Limb (tissue), 2 donors: ENCODE measurements around the gene SERPINB1.
A peak's percentile ranks its signal among the peaks of the same experiment; 100 is the strongest.
"Not testable (repeated sequence)": the region's sequence is repeated elsewhere in the genome, so short reads cannot be mapped to it uniquely, and the experiment has no call there.

ENCODE experiments used
- DNase-seq, 2 donors: peaks; one replicate each; pipeline ENCODE4 v3.0.0-alpha.2; 2016; ENCODE audit errors: extremely low spot score in 2 of 2

The SERPINB1 gene

GRCh38 chr6:2841264-2842138, at the start of gene SERPINB1:
TSS of gene SERPINB1 (minus strand) at chr6:2841863. CDS start at chr6:2840586, 1,277 bp downstream.
- DNase-seq, result peak; percentile 84 to 90

DNA sequence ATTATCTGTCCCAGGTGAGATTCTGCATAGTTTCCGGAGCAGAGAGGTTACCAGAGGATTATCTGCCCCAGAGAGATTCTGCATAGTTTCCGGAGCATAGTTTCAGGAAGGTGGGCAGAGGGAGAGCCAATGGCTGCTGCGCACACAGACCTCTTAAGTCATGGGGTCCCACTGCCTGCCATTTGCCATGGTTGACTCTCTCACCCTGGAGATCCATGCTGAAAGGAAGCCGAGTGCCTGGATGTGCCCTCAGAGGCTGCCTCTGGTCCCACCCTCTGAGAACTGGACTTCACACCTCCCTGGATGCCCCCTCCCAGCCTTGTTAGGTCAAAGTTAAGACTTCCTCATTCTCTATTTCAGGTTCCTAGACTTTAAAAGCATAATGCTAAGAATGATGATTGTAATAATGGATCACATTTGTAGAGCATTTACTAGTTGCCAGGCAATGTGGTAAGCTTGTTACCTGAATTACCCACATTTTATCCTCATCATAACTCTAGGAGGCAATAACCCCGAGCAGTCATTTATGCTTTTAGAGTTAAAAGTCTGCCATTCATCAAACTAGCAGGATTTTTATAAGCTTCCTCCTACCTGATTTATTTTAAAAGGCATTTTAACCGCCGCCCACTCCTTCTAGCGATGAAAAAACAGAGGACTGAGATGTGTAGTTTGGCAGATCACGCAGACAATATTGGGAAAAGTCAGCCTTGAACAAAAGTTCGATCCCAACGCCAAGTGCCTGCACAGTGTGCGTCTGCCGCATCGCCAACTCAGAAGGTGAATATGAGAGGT, 49.5 kb upstream of the SERPINB1 start:
- DNase-seq, result no peak

DNA sequence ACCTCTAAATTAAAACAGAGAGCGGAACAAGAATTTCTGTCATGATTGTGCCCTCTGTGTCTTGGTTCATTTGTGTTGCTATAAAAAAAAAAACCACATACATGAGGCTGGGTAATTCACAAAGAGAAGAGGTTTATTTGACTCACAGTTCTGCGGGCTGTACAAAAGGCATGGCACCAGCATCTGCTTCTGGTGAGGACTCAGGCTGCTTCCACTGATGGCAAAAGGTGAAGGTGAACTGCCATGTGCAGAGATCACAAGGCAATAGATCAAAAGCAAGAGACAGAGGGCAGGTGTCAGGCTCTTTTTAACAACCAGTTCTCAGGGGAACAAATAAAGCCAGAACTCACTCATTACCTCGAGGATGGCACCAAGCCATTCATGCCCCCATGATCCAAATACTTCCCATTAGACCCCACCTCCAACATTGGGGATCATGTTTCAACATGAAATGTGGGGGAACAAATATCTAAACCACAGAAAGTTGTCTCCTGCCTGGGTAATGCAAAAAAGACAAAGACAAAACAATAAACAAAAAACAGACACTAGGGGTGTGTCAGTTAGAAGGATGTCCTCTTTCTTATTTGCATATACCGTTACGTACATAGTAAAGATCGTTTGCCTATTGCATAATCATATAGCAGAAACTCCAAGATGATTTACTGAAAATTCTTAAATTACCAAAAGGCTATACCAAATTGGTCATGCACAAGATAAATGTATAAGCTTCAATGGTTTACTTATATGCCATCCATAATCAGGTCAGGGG, 44.5 kb upstream of the SERPINB1 start:
- DNase-seq, result no peak

- DNase-seq, result no peak
These were observed 43.1 kb upstream of the SERPINB1 start for GRCh38 chr6:2884804-2885203.

GRCh38 chr6:2883673-2884072, 42.0 kb upstream of the SERPINB1 start:
- DNase-seq, result no peak

- DNase-seq, result no peak
These were observed 39.8 kb upstream of the SERPINB1 start for GRCh38 chr6:2881423-2881822.

DNA sequence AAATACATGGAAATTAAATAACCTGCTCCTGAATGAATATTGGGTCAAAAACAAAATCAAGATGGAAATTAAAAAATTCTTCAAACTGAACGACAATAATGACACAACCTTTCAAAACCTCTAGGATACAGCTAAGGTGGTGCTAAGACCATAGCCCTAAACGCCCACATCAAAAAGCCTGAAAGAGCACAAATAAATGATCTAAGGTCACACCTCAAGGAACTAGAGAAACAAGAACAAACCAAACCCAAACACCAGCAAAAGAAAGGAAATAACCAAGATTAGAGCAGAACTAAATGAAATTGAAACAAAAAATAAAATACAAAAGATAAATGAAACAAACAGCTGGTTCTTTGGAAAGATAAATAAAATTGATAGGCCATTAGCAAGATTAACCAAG, 38.5 kb upstream of the SERPINB1 start:
- not testable (repeated sequence) for DNase-seq

DNA sequence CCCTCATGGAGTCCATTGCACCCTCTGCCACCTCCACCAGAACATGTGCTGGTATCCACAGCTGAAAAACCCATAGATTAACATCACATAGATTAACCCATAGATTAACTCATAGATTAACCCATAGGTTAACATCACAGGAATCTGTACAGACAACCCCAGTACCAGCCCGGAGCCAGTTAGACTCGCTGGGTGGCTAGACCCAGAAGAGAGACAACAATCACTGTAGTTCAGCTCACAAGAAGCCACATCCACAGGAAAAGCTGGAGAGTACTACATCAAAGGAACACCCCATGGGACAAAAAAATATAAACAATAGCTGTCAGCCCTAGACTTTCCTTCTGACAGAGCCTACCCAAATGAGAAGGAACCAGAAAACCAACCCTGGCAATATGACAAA, 36.3 kb upstream of the SERPINB1 start:
- no peak for DNase-seq

GRCh38 chr6:2877057-2877882, 35.6 kb upstream of the SERPINB1 start:
- DNase-seq, result no peak

- DNase-seq, result peak; percentile 35 to 59
These were observed 34.8 kb upstream of the SERPINB1 start for GRCh38 chr6:2876210-2877056.

GRCh38 chr6:2875359-2876191, 33.9 kb upstream of the SERPINB1 start:
- DNase-seq, result peak in 1 of 2 donors; percentile 70

- DNase-seq, result no peak
These were observed 32.0 kb upstream of the SERPINB1 start for GRCh38 chr6:2873643-2874042.

DNA sequence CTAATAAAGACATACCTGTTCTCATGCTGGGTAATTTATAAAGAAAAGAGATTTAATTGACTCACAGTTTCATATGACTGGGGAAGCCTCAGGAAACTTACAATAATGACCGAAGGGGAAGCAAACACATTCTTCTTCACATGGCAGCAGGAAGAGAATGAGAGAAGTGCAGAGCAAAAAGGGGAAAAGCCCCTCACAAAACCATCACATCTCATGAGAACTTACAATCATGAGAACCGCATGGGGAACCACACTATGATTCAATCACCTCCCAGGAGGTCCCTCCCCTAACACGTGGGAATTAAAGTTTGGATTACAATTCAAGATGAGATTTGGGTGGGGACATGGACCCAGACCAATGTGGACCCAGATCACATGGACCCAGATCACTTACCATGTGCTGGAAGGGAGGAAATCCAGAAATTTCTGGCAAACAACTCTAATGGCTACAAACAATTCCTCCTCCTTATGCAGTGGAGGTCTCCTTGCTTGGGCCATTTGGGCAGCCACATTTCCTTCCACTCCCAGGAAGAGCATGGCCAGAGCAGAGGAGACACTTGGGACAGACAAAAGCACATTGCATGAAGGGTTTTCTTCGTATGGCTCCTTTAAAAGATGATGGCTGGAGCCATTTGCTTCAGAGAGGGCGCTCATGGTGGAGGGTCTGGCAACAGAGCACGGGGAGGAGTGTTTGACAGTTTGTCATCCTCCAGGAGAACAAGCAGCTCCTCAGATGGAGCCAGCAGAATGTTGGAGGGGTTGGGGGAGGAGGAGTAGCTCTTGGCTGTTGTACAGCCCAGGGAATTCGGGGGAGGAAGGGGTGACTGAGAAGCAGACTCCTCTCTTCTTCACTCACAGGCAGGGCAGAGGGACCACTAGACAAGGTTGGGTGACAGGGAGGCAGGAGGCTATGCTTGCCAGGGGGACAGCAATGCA, 31.0 kb upstream of the SERPINB1 start:
- no peak for DNase-seq

DNA sequence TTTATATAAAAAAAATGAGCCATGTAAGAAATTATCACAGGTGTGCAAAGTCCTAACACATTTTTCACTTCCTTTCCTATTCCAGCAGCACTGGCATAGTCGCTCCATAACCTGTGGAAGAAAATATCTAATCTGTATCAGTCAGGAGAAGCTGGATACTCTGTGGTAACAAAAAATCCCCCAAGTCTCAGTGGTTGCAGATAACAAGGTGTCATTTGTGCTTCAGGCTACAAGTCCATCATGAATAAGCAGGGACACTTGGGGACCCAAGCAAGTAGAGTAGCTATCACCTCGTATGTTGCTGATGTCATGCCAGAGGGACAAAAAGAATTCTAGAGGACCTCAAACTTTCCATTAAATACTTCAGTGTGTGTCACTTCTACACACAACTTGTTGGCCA, 30.3 kb upstream of the SERPINB1 start:
- DNase-seq, result no peak

DNA sequence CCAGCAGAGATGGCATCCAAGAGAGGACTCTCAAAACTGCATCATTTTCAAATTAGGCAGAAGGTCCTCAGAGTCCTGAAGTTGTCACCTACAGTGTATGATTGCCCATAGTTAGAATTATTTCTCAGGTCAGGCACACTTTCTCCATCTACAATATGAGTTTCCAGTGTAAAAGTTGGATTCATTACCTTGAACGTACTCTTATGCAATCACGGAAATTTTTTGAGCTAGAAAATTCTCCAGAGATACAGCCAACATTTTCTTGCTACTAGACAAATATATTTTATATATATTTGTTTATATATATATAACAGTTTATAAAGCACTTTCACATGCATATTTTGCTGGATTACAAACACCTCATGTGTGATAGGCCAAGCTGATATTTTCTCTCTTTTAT, 29.4 kb upstream of the SERPINB1 start:
- DNase-seq, result no peak

DNA sequence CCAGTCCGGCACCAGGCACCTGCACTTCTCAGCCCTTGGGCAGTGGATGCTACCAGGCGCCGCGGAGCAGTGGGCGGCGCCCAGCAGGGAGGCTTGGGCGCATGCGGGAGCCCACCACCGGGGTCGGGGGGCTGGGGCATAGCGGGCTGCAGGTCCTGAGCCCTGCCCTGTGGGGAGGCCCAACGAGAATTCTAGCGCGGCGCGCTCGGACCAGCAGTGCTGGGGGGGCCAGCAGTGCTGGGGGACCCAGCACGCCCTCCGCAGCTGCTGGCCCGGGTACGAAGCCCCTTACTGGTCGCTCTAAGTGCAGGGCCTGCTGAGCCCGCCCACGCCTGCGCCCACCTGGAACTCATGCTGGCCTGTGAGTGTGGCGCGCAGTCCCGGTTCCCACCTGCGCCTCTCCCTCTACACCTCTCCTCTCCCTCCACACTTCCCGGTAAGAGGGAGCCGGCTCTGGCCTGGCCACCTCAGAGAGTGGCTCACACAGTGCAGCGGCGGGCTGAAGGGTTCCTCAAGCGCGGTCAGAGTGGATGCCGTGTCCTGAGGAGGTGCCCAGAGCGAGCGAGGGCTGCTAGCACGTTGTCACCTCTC, 28.5 kb upstream of the SERPINB1 start:
- DNase-seq, result no peak

GRCh38 chr6:2868637-2869036, 27.0 kb upstream of the SERPINB1 start:
- no peak for DNase-seq
